GM20431 (cell line): ENCODE measurements around the gene SWT1.

Experiments
- in situ Hi-C: fragments of 300-500 bp; cut with MseI, MboI; formaldehyde crosslinking; loops from one replicate; pipeline ENCODE4 v1.15.0; 2020; ENCODE audit warnings: low sequenced_read_pairs; ENCODE audit not compliant: unreplicated experiment

SWT1 gene

GRCh38 chr1:185284116-185284515 lies 127.1 kb downstream of the SWT1 start:
- in situ Hi-C loops, result no loop called here

GRCh38 chr1:185284533-185285276 lies 127.7 kb downstream of the SWT1 start:
- in situ Hi-C loops, result no loop called here

- in situ Hi-C loops, result no loop called here
Measured at GRCh38 chr1:185287451-185287850, 130.5 kb downstream of the SWT1 start.

- in situ Hi-C loops, result no loop called here
Measured at GRCh38 chr1:185288435-185288834, 131.5 kb downstream of the SWT1 start.

- in situ Hi-C loops, result no loop called here
Measured at GRCh38 chr1:185289880-185290279, 132.9 kb downstream of the SWT1 start.

- in situ Hi-C loops, result no loop called here
Measured at GRCh38 chr1:185291159-185291558, 134.2 kb downstream of the SWT1 start.

GRCh38 chr1:185291652-185292051 lies 134.7 kb downstream of the SWT1 start:
- in situ Hi-C loops, result no loop called here

GRCh38 chr1:185292237-185292636 lies 135.3 kb downstream of the SWT1 start:
- in situ Hi-C loops, result no loop called here

- in situ Hi-C loops, result no loop called here
Measured at GRCh38 chr1:185293967-185294542, 137.1 kb downstream of the SWT1 start.

GRCh38 chr1:185295091-185295490 lies 138.1 kb downstream of the SWT1 start:
- in situ Hi-C loops, result no loop called here

GRCh38 chr1:185297982-185298381 lies 141.0 kb downstream of the SWT1 start:
- in situ Hi-C loops, result no loop called here

- in situ Hi-C loops, result no loop called here
Measured at GRCh38 chr1:185300152-185300551, 143.2 kb downstream of the SWT1 start.

- in situ Hi-C loops, result no loop called here
Measured at GRCh38 chr1:185305419-185305818, 148.5 kb downstream of the SWT1 start.

GRCh38 chr1:185308126-185308525 lies 151.2 kb downstream of the SWT1 start:
- in situ Hi-C loops, result no loop called here

GRCh38 chr1:185309566-185309965 lies 152.6 kb downstream of the SWT1 start:
- in situ Hi-C loops, result no loop called here

GRCh38 chr1:185311589-185312225 lies 154.7 kb downstream of the SWT1 start:
- in situ Hi-C loops, result no loop called here

- in situ Hi-C loops, result no loop called here
Measured at GRCh38 chr1:185312361-185313138, 155.6 kb downstream of the SWT1 start.

- in situ Hi-C loops, result no loop called here
Measured at GRCh38 chr1:185314411-185314810, 157.4 kb downstream of the SWT1 start.

- in situ Hi-C loops, result no loop called here
Measured at GRCh38 chr1:185315445-185316071, 158.6 kb downstream of the SWT1 start.
